PC-3 (cell line): ENCODE measurements around the gene PHF12. TPM values are rescaled to one million over a fixed set of nuclear protein-coding genes. Genes with fewer than 3 reads are reported as not detected.
A peak's percentile ranks its signal among the peaks of the same experiment; 100 is the strongest.

Experiments used
- ATAC-seq: fragments of 200-7000 bp; cut with Tn5 transposase; 2 replicates; pipeline ENCODE4 v1.9.1; 2020; ENCODE audit warnings: mild to moderate bottlenecking, moderate library complexity
- BruUV-seq: library from RNA; stranded (reverse); fragments of 400-500 nt; replicated peaks from 2 replicates; lab custom pipeline; 2021; lab: Mats Ljungman, UMichigan
- CTCF ChIA-PET: fragments of 300-600 bp; sonication (Branson Sonifier 250); formaldehyde crosslinking; loops from one replicate; lab custom pipeline; 2022; ENCODE audit warnings: antibody characterized with exemption; lab: Charles Lee
- POLR2A ChIA-PET: fragments of 300-600 bp; sonication (Branson Sonifier 250); formaldehyde crosslinking; loops from one replicate; lab custom pipeline; 2022; ENCODE audit warnings: antibody characterized with exemption; ENCODE audit not compliant: unreplicated experiment; lab: Charles Lee
- DNase-seq: peaks from one replicate; pipeline ENCODE4 v3.0.0-alpha.2; 2015
- H2AFZ ChIP-seq: fragments of 300-600 bp; sonication (generic); 2 replicates; pipeline ENCODE4 v1.6.0; 2016; ENCODE audit warnings: antibody characterized with exemption, low read length
- H3F3A ChIP-seq: fragments of 300-600 bp; sonication (generic); one replicate; pipeline ENCODE4 v1.6.0; 2017; ENCODE audit warnings: antibody characterized with exemption, low read length, control low read depth, mild to moderate bottlenecking; ENCODE audit not compliant: unreplicated experiment
- H3K27ac ChIP-seq: fragments of 300-600 bp; sonication (generic); 2 replicates; pipeline ENCODE4 v1.5.1; 2016; ENCODE audit warnings: mild to moderate bottlenecking, low read length
- H3K27me3 ChIP-seq: fragments of 300-600 bp; sonication (generic); 2 replicates; pipeline ENCODE4 v1.6.1; 2016; ENCODE audit warnings: low read length, mixed read lengths
- H3K36me3 ChIP-seq: fragments of 300-600 bp; sonication (generic); 2 replicates; pipeline ENCODE4 v1.6.1; 2016; ENCODE audit warnings: low read depth, mixed run types, low read length, mixed read lengths
- H3K4me1 ChIP-seq: fragments of 300-600 bp; sonication (generic); 2 replicates; pipeline ENCODE4 v1.5.1; 2016; ENCODE audit warnings: low read length; ENCODE audit not compliant: insufficient read depth
- H3K4me2 ChIP-seq: fragments of 300-600 bp; sonication (generic); 2 replicates; pipeline ENCODE4 v1.6.0; 2016; ENCODE audit warnings: low read length
- H3K4me3 ChIP-seq: fragments of 300-600 bp; sonication (generic); 2 replicates; pipeline ENCODE4 v1.5.1; 2016; ENCODE audit warnings: mild to moderate bottlenecking, low read length, mixed read lengths
- H3K79me2 ChIP-seq: fragments of 300-600 bp; sonication (generic); 2 replicates; pipeline ENCODE4 v1.6.1; 2017; ENCODE audit warnings: low read length, mixed read lengths
- H3K9ac ChIP-seq: fragments of 300-600 bp; sonication (generic); 2 replicates; pipeline ENCODE4 v1.6.0; 2016; ENCODE audit warnings: mild to moderate bottlenecking, low read length
- H3K9me2 ChIP-seq: fragments of 300-600 bp; sonication (generic); replicated peaks from 2 replicates; pipeline ENCODE4 v1.6.1; 2016; ENCODE audit warnings: mixed run types, low read length, mixed read lengths
- H3K9me3 ChIP-seq: fragments of 300-600 bp; sonication (generic); 2 replicates; pipeline ENCODE4 v1.6.1; 2016; ENCODE audit warnings: low read length, mixed read lengths
- H4K20me1 ChIP-seq: fragments of 300-600 bp; sonication (generic); 2 replicates; pipeline ENCODE4 v1.6.1; 2016; ENCODE audit warnings: low read length, mixed read lengths
- CTCF ChIP-seq: fragments of 300-600 bp; sonication (generic); conservative IDR thresholded peaks from 2 replicates; pipeline ENCODE4 v1.5.1; 2017; ENCODE audit warnings: antibody characterized with exemption, low read depth, mild to moderate bottlenecking, low read length
- EZH2 ChIP-seq: fragments of 300-600 bp; sonication (generic); IDR thresholded peaks from one replicate; pipeline ENCODE4 v1.6.1; 2017; ENCODE audit warnings: antibody characterized with exemption, mild to moderate bottlenecking, low read length; ENCODE audit not compliant: unreplicated experiment
- EZH2phosphoT487 ChIP-seq: fragments of 300-600 bp; sonication (generic); IDR thresholded peaks from 2 replicates; pipeline ENCODE4 v1.6.1; 2018; ENCODE audit warnings: mild to moderate bottlenecking, antibody characterized with exemption, low read length, borderline replicate concordance
- intact Hi-C: fragments of 100-400 bp; cut with micrococcal nuclease; formaldehyde crosslinking; loops from 2 replicates; pipeline ENCODE4 v1.9.0; 2023
- total RNA-seq: library from RNA; depleted of rRNA; stranded (reverse); fragments of >200 nt; gene quantifications from 2 replicates; pipeline ENCODE4 v1.2.3, GENCODE V29; 2014

The PHF12 gene
- total RNA-seq, 1 experiment from 2014 or later: 25.0 TPM

GRCh38 chr17:28907709-28908475 is 43.4 kb downstream of the PHF12 start:
- ATAC-seq: no peak
- no peaks in the 10 kb centered on the region for H3K9me2 ChIP-seq
- H3K27ac ChIP-seq: peak overlapping the region; percentile 68
- ChIA-PET POLR2A (no interaction called here), CTCF (no interaction called here)
- no peaks in the 10 kb centered on the region for H3K9me3 ChIP-seq
- H3K27me3 ChIP-seq: no peaks in the 10 kb centered on the region
- H3K79me2 ChIP-seq: no peaks in the 10 kb centered on the region
- H2AFZ ChIP-seq: no peak overlapping the region
- H3K9ac ChIP-seq: no peak overlapping the region
- intact Hi-C loops: loop anchor here (10.0 kb wide), 2 partner anchors 63 to 183 kb away; partner anchors contain the start of genes FAM222B, NEK8 and TLCD1
- H3K4me2 ChIP-seq: no peak overlapping the region
- H3K4me1 ChIP-seq: peaks cover 15% of the 10 kb centered on the region
- no TSS peak for BruUV-seq
- H3K4me3 ChIP-seq: no peak overlapping the region
- DNase-seq: no peak
- no peak for TF ChIP-seq CTCF
- TF ChIP-seq EZH2phosphoT487: no peak
- no peak for TF ChIP-seq EZH2
- H4K20me1 ChIP-seq: no peaks in the 10 kb centered on the region
- no peaks in the 10 kb centered on the region for H3F3A ChIP-seq
- H3K36me3 ChIP-seq: peaks cover 35% of the 10 kb centered on the region

DNA sequence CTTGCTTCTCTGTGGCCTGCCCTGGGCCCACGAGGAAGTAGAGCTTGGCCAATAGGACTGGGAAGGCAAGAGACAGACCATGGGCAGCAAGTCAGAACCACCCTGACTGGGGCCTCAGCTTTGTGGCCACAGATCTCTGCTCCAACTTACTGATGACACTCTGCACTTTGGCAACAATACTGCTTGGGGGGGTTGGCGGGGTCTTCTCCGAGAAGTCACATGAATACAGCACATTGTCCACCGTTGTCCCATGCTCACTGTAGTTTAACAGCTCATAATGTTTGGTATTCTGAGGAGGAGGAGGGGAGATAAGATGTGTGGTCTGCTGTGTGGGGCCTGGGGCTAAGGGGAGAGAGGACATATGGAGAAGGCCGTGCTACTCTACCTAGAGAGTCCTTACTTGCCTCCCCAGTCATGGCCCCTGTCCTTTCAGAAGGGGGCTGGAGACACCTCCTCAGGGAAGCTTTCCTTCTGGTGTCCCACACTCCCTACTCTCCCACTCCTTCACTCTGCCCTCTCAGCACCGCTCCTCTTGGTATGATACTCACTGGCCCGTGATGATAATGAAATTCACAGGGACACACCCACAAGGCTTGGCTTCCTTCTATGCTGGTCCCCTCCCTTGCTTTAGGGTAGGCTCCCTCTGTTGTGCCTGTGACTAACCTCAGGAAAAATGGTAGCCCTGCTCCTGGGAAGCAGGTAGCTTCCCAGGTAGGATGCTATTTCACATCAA is 44.4 kb downstream of the PHF12 start:
- Histone ChIP-seq H2AFZ (no peak overlapping the region), H3K9me3 (no peaks in the 10 kb centered on the region), H3K4me3 (no peak overlapping the region), H4K20me1 (no peaks in the 10 kb centered on the region), H3K79me2 (no peaks in the 10 kb centered on the region), H3K9ac (no peak overlapping the region), H3K9me2 (no peaks in the 10 kb centered on the region), H3K27me3 (no peaks in the 10 kb centered on the region), H3K4me1 (peaks cover 17% of the 10 kb centered on the region), H3K4me2 (no peak overlapping the region), H3K27ac (no peak overlapping the region), H3K36me3 (peaks cover 26% of the 10 kb centered on the region), H3F3A (no peaks in the 10 kb centered on the region)
- no peak for ATAC-seq
- DNase-seq: no peak
- POLR2A ChIA-PET: no interaction called here
- intact Hi-C loops: loop anchor here (10.0 kb wide), 2 partner anchors 62 to 182 kb away; partner anchors contain the start of genes FAM222B, NEK8 and TLCD1
- no peak for TF ChIP-seq CTCF
- TF ChIP-seq EZH2phosphoT487: no peak
- TF ChIP-seq EZH2: no peak
- no TSS peak for BruUV-seq
- CTCF ChIA-PET: no interaction called here
